Body of pancreas (tissue), 4 donors: Measurements from ENCODE around the gene HEATR5B.

ENCODE experiments used
- POLR2A ChIP-seq, 3 donors: fragments of 450-650 bp; IDR thresholded peaks; one replicate each; pipeline ENCODE4 v1.6.1; 2016; ENCODE audit warnings: antibody characterized with exemption in 3 of 3, mild to moderate bottlenecking in 2 of 3
- TF ChIP-seq, protein P1 (sequence below), 7 experiments: fragments of 450-650 bp in 4 of 7; fragments of 200-600 bp in 3 of 7; sonication (generic) in 3 of 7; IDR thresholded peaks; one replicate each; pipeline ENCODE4 v1.5.1; 2016 to 2019; ENCODE audit warnings: antibody characterized with exemption in 7 of 7

- TF ChIP-seq, protein P1, sequence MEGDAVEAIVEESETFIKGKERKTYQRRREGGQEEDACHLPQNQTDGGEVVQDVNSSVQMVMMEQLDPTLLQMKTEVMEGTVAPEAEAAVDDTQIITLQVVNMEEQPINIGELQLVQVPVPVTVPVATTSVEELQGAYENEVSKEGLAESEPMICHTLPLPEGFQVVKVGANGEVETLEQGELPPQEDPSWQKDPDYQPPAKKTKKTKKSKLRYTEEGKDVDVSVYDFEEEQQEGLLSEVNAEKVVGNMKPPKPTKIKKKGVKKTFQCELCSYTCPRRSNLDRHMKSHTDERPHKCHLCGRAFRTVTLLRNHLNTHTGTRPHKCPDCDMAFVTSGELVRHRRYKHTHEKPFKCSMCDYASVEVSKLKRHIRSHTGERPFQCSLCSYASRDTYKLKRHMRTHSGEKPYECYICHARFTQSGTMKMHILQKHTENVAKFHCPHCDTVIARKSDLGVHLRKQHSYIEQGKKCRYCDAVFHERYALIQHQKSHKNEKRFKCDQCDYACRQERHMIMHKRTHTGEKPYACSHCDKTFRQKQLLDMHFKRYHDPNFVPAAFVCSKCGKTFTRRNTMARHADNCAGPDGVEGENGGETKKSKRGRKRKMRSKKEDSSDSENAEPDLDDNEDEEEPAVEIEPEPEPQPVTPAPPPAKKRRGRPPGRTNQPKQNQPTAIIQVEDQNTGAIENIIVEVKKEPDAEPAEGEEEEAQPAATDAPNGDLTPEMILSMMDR (IDR thresholded peaks at IDR 0.05) = no peak
- TF ChIP-seq POLR2A (IDR thresholded peaks at IDR 0.05) = no peak
These were observed 58.1 kb downstream of the HEATR5B start for GRCh38 chr2:37026050-37026449.
